ENCODE measurements around the gene PI4K2A. TPM values are rescaled to one million over a fixed set of nuclear protein-coding genes. Genes with fewer than 3 reads are reported as not detected.

The PI4K2A gene
- total and polyA plus RNA-seq, 8 donors, result 4.2 to 13.6 (median 9.7) TPM

DNA sequence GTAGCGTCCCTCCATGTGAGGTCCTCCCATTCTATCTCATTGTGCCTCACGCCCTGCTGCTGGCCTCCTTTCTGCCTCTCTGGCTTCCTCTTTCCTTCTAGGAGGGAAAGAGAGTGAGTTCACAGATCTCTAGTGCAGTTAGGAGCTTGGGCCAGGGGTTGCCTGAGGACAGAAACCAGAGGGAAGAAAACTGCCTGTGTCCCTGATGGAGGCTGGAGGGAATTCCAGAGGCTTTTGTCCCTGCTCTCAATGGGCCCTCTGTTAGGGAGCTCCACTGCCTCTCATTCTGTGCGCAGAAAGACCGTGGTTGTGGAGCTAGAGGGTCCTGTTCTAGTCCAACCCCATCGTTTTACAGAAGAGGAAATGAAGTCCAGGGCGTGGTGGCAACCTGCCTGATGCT, 77.7 kb downstream of the PI4K2A start:
- H3K27me3 ChIP-seq, result no peaks in the 10 kb centered on the region
- H3K4me1 ChIP-seq, result peaks cover 33 to 70% (median 54%) of the 10 kb centered on the region in 4 donors
- DNase-seq, result peak in 1 of 2 donors; percentile 61
- intact Hi-C loops (cut with DNase I; ENCODE audit: low total_unique reads), result no loop called here
- 41 to 55% (median 51%) methylated on average over 6 of the region's 6 CpGs for WGBS, 5 donors
- no peak overlapping the region for H3K4me3 ChIP-seq
- H3K9me3 ChIP-seq, result no peaks in the 10 kb centered on the region
- no peak for TF ChIP-seq POLR2A (IDR thresholded peaks at IDR 0.05)
- TF ChIP-seq EP300 (IDR thresholded peaks at IDR 0.05), result no peak
- TF ChIP-seq POLR2AphosphoS5 (IDR thresholded peaks at IDR 0.05), result no peak
- TF ChIP-seq, protein P1, sequence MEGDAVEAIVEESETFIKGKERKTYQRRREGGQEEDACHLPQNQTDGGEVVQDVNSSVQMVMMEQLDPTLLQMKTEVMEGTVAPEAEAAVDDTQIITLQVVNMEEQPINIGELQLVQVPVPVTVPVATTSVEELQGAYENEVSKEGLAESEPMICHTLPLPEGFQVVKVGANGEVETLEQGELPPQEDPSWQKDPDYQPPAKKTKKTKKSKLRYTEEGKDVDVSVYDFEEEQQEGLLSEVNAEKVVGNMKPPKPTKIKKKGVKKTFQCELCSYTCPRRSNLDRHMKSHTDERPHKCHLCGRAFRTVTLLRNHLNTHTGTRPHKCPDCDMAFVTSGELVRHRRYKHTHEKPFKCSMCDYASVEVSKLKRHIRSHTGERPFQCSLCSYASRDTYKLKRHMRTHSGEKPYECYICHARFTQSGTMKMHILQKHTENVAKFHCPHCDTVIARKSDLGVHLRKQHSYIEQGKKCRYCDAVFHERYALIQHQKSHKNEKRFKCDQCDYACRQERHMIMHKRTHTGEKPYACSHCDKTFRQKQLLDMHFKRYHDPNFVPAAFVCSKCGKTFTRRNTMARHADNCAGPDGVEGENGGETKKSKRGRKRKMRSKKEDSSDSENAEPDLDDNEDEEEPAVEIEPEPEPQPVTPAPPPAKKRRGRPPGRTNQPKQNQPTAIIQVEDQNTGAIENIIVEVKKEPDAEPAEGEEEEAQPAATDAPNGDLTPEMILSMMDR (IDR thresholded peaks at IDR 0.05), result no peak
- H3K27ac ChIP-seq, result peak overlapping the region; percentile 21 to 96 (median 75)
- H3K36me3 ChIP-seq, result peaks cover 0 to 10% (median 6%) of the 10 kb centered on the region in 4 donors

DNA sequence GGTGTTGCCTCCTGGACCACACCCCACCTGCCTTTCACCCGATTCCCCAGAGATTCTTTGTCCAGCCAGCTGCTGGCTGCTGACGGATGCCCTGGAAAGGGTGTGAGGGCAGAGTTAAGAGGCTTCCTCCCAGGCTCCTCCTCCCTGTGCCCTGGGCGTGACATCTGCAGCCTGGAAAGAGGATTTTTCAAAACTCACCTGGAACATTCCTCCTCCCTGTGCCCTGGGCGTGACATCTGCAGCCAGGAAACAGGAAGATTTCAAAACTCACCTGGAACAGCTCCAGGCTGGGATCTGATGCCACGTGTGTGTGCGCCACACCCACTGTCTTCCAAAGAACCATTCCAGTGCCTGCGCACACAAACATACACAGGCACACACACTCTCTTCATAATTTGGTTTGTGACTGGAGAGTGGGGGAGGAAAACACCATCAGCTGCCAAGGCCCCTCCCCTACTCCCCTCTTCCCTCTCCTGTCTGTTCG, 78.2 kb downstream of the PI4K2A start:
- TF ChIP-seq POLR2A (IDR thresholded peaks at IDR 0.05) (no peak), POLR2AphosphoS5 (IDR thresholded peaks at IDR 0.05) (peak; percentile 5 to 52 (median 37))
- Histone ChIP-seq H3K9me3 (no peaks in the 10 kb centered on the region), H3K27ac (peak overlapping the region; percentile 21 to 96 (median 75)), H3K4me1 (peaks cover 31 to 65% (median 50%) of the 10 kb centered on the region in 4 donors), H3K27me3 (no peaks in the 10 kb centered on the region), H3K4me3 (no peak overlapping the region), H3K36me3 (peaks cover 0 to 10% (median 6%) of the 10 kb centered on the region in 4 donors)
- intact Hi-C loops (cut with DNase I; ENCODE audit: low total_unique reads), result no loop called here
- 15 to 29% (median 20%) methylated on average over 8 of the region's 8 CpGs for WGBS, 5 donors
- peak; percentile 85 to 89 for DNase-seq

DNA sequence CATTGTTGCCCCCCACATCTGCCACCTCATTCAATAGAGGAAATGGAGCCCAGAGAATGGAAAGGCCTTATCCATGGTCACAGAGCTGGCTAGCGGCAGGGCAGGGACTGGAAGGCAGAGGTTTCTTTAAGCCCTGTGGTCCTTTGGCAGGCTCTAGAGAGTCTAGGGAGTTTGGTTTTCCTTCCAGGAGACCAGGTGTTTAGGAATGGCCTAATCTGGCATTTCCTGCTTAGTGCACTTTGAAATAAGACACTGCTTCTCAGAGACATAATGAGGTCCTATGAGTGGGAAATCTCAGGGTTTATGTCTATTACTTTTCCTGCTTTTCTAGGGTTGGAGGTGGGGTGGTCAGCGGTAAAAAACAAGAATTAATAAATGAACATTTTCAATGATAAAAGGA, 79.1 kb downstream of the PI4K2A start:
- intact Hi-C loops (cut with DNase I; ENCODE audit: low total_unique reads), result no loop called here

DNA sequence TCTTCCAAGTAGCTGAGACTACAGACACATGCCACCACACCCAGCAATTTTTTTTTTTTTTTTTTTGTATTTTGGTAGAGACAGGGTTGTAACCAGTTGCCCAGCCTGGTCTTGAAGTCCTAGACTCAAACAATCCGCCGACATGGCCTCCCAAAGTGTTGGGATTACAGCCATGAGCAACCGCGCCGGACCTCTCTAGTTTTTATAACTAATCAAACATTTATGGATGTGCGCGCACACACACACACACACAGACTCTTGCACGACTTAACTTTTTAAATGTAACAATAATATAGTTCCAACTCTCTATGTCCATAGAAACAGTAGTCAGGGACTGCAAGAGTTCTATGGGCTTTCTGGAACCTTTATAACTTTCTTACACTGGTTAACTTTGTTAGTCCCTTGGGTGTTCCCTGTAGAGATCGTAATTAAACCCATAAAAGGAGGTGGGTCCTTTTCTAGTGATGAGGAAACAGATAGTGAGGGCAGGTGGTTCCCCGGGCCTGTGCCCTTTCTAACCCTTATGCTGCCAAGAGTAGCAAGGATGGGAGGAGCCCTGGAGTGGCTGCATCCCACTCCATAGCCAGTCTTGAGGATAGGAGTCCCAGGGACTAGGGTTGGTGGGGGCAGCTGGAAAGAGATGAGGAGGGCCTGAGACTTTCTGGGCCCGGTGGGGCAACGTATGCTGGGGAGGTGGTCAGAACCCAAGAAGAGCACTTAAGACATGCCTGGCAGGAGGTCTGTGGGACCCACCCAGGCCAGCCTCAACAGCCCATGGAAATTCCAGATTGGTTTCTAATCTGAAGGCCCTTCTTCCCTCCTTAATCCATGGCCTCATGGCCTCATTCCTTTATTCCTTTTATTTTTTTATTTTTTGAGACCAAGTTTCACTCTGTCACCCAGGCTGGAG, 81.7 kb downstream of the PI4K2A start:
- peaks cover 24 to 43% (median 32%) of the 10 kb centered on the region in 4 donors for H3K4me1 ChIP-seq
- H3K27ac ChIP-seq, result peak overlapping the region in 1 of 5 donors; percentile 9

More for the DNA sequence above, 79.1 kb downstream of the PI4K2A start:
- Histone ChIP-seq H3K4me1 (peaks cover 31 to 57% (median 44%) of the 10 kb centered on the region in 4 donors), H3K9me3 (no peaks in the 10 kb centered on the region), H3K27me3 (no peaks in the 10 kb centered on the region), H3K4me3 (no peak overlapping the region), H3K27ac (peak overlapping the region in 4 of 5 donors; percentile 68 to 96 (median 79)), H3K36me3 (peaks cover 0 to 10% (median 6%) of the 10 kb centered on the region in 4 donors)
- WGBS, 5 donors, result 80 to 100% (median 88%) methylated on average over 2 of the region's 2 CpGs
- TF ChIP-seq POLR2A (IDR thresholded peaks at IDR 0.05) (no peak), POLR2AphosphoS5 (IDR thresholded peaks at IDR 0.05) (no peak), EP300 (IDR thresholded peaks at IDR 0.05) (no peak)
- TF ChIP-seq, protein P1 (IDR thresholded peaks at IDR 0.05), result no peak
- no peak for DNase-seq

More for the DNA sequence above, 81.7 kb downstream of the PI4K2A start:
- H3K4me3 ChIP-seq, result no peak overlapping the region
- 74 to 87% (median 82%) methylated on average over 12 of the region's 12 CpGs for WGBS, 5 donors
- DNase-seq, result no peak
- H3K9me3 ChIP-seq, result no peaks in the 10 kb centered on the region
- peaks cover 0 to 7% (median 6%) of the 10 kb centered on the region in 4 donors for H3K36me3 ChIP-seq
- TF ChIP-seq, protein P1 (IDR thresholded peaks at IDR 0.05), result no peak
- TF ChIP-seq EP300 (IDR thresholded peaks at IDR 0.05) (no peak), POLR2AphosphoS5 (IDR thresholded peaks at IDR 0.05) (no peak), POLR2A (IDR thresholded peaks at IDR 0.05) (no peak)
- H3K27me3 ChIP-seq, result no peaks in the 10 kb centered on the region
- intact Hi-C loops (cut with DNase I; ENCODE audit: low total_unique reads), result no loop called here

Data from stomach (tissue), 9 donors.